Pons (tissue), 1 donor: Measurements from ENCODE around the gene EBF4.
A peak's percentile ranks its signal among the peaks of the same experiment; 100 is the strongest.

Experiments used
- DNase-seq: peaks from one replicate; pipeline ENCODE4 v3.0.0-alpha.2; 2016; ENCODE audit warnings: low spot score

Gene EBF4

GRCh38 chr20:2745060-2745910, 52.7 kb downstream of the EBF4 start:
- DNase-seq: no peak

- DNase-seq: no peak
Measured at GRCh38 chr20:2745936-2746635, 53.5 kb downstream of the EBF4 start.

GRCh38 chr20:2746636-2747265, 54.2 kb downstream of the EBF4 start:
- no peak for DNase-seq

- no peak for DNase-seq
Measured at GRCh38 chr20:2747676-2748235, 55.2 kb downstream of the EBF4 start.

GRCh38 chr20:2748551-2749342, 56.2 kb downstream of the EBF4 start:
- DNase-seq: no peak

- DNase-seq: no peak
Measured at GRCh38 chr20:2749343-2749950, 56.9 kb downstream of the EBF4 start.

GRCh38 chr20:2749951-2750490, 57.4 kb downstream of the EBF4 start:
- DNase-seq: no peak

- DNase-seq: no peak
Measured at GRCh38 chr20:2750491-2751251, 58.1 kb downstream of the EBF4 start.

- no peak for DNase-seq
Measured at GRCh38 chr20:2751347-2751877, 58.8 kb downstream of the EBF4 start.

- DNase-seq: no peak
Measured at GRCh38 chr20:2751878-2752566, 59.4 kb downstream of the EBF4 start.

- peak; percentile 2 for DNase-seq
Measured at GRCh38 chr20:2752567-2753460, 60.2 kb downstream of the EBF4 start.

- DNase-seq: no peak
Measured at GRCh38 chr20:2753461-2754040, 61.0 kb downstream of the EBF4 start.

- no peak for DNase-seq
Measured at GRCh38 chr20:2754424-2754823, 61.8 kb downstream of the EBF4 start.

- no peak for DNase-seq
Measured at GRCh38 chr20:2755451-2756055, 63.0 kb downstream of the EBF4 start.

- DNase-seq: peak; percentile 2
Measured at GRCh38 chr20:2756056-2756611, 63.6 kb downstream of the EBF4 start.

- no peak for DNase-seq
Measured at GRCh38 chr20:2757001-2757400, 64.4 kb downstream of the EBF4 start.

GRCh38 chr20:2757969-2758368, 65.4 kb downstream of the EBF4 start:
- no peak for DNase-seq
